ENCODE data around the gene ARAP1.

ARAP1 gene

GRCh38 chr11:72782081-72782920 is 30.1 kb upstream of the ARAP1 start:
- Histone ChIP-seq H3K9ac (ENCODE audit: low read depth, low read length, poor library complexity, severe bottlenecking) (peak overlapping the region; percentile 13), H3K36me3 (ENCODE audit: insufficient read depth, low read length) (no peaks in the 10 kb centered on the region), H3K4me2 (ENCODE audit: low read depth, low read length, poor library complexity, severe bottlenecking) (peak overlapping the region; percentile 69), H2AFZ (ENCODE audit: low read length) (0 out of 2 replicates have a peak overlapping the region, but pooled peaks have one; percentile 33), H3K9me2 (replicated peaks; ENCODE audit: low read depth, low read length) (no peaks in the 10 kb centered on the region), H4K20me1 (ENCODE audit: insufficient read depth, low read length, poor library complexity, severe bottlenecking) (no peaks in the 10 kb centered on the region), H3K4me1 (ENCODE audit: insufficient read depth, low read length, poor library complexity, severe bottlenecking) (peaks cover 20% of the 10 kb centered on the region), H3K9me3 (ENCODE audit: insufficient read depth, low read depth, low read length) (no peaks in the 10 kb centered on the region), H3K27me3 (ENCODE audit: insufficient read depth, low read length, poor library complexity, severe bottlenecking) (no peaks in the 10 kb centered on the region), H3F3A (ENCODE audit: low read depth) (no peaks in the 10 kb centered on the region), H3K4me3 (ENCODE audit: low read length, poor library complexity, severe bottlenecking) (peak overlapping the region; percentile 62), H3K79me2 (ENCODE audit: insufficient read depth, low read length) (no peaks in the 10 kb centered on the region)
- TF ChIP-seq EZH2phosphoT487 (IDR thresholded peaks at IDR 0.05; ENCODE audit: borderline replicate concordance) (no peak), CTCF (conservative IDR thresholded peaks at IDR 0.05; ENCODE audit: low read length) (no peak)

- Histone ChIP-seq H3K27me3 (ENCODE audit: insufficient read depth, low read length, poor library complexity, severe bottlenecking) (no peaks in the 10 kb centered on the region), H3F3A (ENCODE audit: low read depth) (no peaks in the 10 kb centered on the region), H3K9ac (ENCODE audit: low read depth, low read length, poor library complexity, severe bottlenecking) (peak overlapping the region; percentile 13), H3K4me1 (ENCODE audit: insufficient read depth, low read length, poor library complexity, severe bottlenecking) (peaks cover 25% of the 10 kb centered on the region), H2AFZ (ENCODE audit: low read length) (no peak overlapping the region), H3K9me2 (replicated peaks; ENCODE audit: low read depth, low read length) (no peaks in the 10 kb centered on the region), H3K4me2 (ENCODE audit: low read depth, low read length, poor library complexity, severe bottlenecking) (peak overlapping the region; percentile 69), H3K79me2 (ENCODE audit: insufficient read depth, low read length) (no peaks in the 10 kb centered on the region), H4K20me1 (ENCODE audit: insufficient read depth, low read length, poor library complexity, severe bottlenecking) (no peaks in the 10 kb centered on the region), H3K9me3 (ENCODE audit: insufficient read depth, low read depth, low read length) (no peaks in the 10 kb centered on the region), H3K36me3 (ENCODE audit: insufficient read depth, low read length) (no peaks in the 10 kb centered on the region), H3K4me3 (ENCODE audit: low read length, poor library complexity, severe bottlenecking) (peak overlapping the region; percentile 63)
- no peak for TF ChIP-seq EZH2phosphoT487 (IDR thresholded peaks at IDR 0.05; ENCODE audit: borderline replicate concordance)
Measured at GRCh38 chr11:72781313-72782080, 29.3 kb upstream of the ARAP1 start.

- no peaks in the 10 kb centered on the region for H3K79me2 ChIP-seq (ENCODE audit: insufficient read depth, low read length)
- peaks cover 30% of the 10 kb centered on the region for H3K4me1 ChIP-seq (ENCODE audit: insufficient read depth, low read length, poor library complexity, severe bottlenecking)
- H2AFZ ChIP-seq (ENCODE audit: low read length), result no peak overlapping the region
- H3F3A ChIP-seq (ENCODE audit: low read depth), result no peaks in the 10 kb centered on the region
- no peaks in the 10 kb centered on the region for H3K9me3 ChIP-seq (ENCODE audit: insufficient read depth, low read depth, low read length)
- no peaks in the 10 kb centered on the region for H3K9me2 ChIP-seq (replicated peaks; ENCODE audit: low read depth, low read length)
- H3K4me3 ChIP-seq (ENCODE audit: low read length, poor library complexity, severe bottlenecking), result peak overlapping the region; percentile 63
- no peak for TF ChIP-seq CTCF (conservative IDR thresholded peaks at IDR 0.05; ENCODE audit: low read length)
- no peak for TF ChIP-seq EZH2phosphoT487 (IDR thresholded peaks at IDR 0.05; ENCODE audit: borderline replicate concordance)
- no peaks in the 10 kb centered on the region for H4K20me1 ChIP-seq (ENCODE audit: insufficient read depth, low read length, poor library complexity, severe bottlenecking)
- no peak overlapping the region for H3K9ac ChIP-seq (ENCODE audit: low read depth, low read length, poor library complexity, severe bottlenecking)
- peak overlapping the region; percentile 64 for H3K4me2 ChIP-seq (ENCODE audit: low read depth, low read length, poor library complexity, severe bottlenecking)
- no peaks in the 10 kb centered on the region for H3K27me3 ChIP-seq (ENCODE audit: insufficient read depth, low read length, poor library complexity, severe bottlenecking)
- H3K36me3 ChIP-seq (ENCODE audit: insufficient read depth, low read length), result no peaks in the 10 kb centered on the region
Measured at GRCh38 chr11:72781063-72781312, 28.8 kb upstream of the ARAP1 start.

Data from Loucy (cell line).